Duodenal mucosa (tissue), 2 donors: ENCODE measurements around the gene CIITA.

Experiments
- H3K27ac ChIP-seq: one replicate; pipeline ENCODE4 v1.7.0; 2013; ENCODE audit warnings: low read depth, low read length
- H3K27me3 ChIP-seq, 2 donors: one replicate each; pipeline ENCODE4 v1.7.0; 2013; ENCODE audit warnings: low read length in 2 of 2, control low read depth in 1 of 2; ENCODE audit not compliant: insufficient read depth in 2 of 2, control insufficient read depth in 1 of 2
- H3K36me3 ChIP-seq, 2 donors: one replicate each; pipeline ENCODE4 v1.7.0; 2013; ENCODE audit warnings: low read length in 2 of 2, control low read depth in 1 of 2; ENCODE audit not compliant: insufficient read depth in 2 of 2, control insufficient read depth in 1 of 2
- H3K4me1 ChIP-seq, 2 donors: one replicate each; pipeline ENCODE4 v1.7.0; 2013; ENCODE audit warnings: low read length in 2 of 2, control low read depth in 1 of 2; ENCODE audit not compliant: insufficient read depth in 2 of 2, control insufficient read depth in 1 of 2
- H3K4me3 ChIP-seq, 2 donors: one replicate each; pipeline ENCODE4 v1.7.0; 2013; ENCODE audit warnings: low read length in 2 of 2, low read depth in 1 of 2
- H3K9ac ChIP-seq, 2 donors: one replicate each; pipeline ENCODE4 v1.7.0; 2013; ENCODE audit warnings: low read length in 2 of 2, low read depth in 1 of 2
- H3K9me3 ChIP-seq, 2 donors: one replicate each; pipeline ENCODE4 v1.7.0; 2013; ENCODE audit warnings: low read length in 2 of 2, control low read depth in 1 of 2; ENCODE audit not compliant: control insufficient read depth in 1 of 2

Gene CIITA

DNA sequence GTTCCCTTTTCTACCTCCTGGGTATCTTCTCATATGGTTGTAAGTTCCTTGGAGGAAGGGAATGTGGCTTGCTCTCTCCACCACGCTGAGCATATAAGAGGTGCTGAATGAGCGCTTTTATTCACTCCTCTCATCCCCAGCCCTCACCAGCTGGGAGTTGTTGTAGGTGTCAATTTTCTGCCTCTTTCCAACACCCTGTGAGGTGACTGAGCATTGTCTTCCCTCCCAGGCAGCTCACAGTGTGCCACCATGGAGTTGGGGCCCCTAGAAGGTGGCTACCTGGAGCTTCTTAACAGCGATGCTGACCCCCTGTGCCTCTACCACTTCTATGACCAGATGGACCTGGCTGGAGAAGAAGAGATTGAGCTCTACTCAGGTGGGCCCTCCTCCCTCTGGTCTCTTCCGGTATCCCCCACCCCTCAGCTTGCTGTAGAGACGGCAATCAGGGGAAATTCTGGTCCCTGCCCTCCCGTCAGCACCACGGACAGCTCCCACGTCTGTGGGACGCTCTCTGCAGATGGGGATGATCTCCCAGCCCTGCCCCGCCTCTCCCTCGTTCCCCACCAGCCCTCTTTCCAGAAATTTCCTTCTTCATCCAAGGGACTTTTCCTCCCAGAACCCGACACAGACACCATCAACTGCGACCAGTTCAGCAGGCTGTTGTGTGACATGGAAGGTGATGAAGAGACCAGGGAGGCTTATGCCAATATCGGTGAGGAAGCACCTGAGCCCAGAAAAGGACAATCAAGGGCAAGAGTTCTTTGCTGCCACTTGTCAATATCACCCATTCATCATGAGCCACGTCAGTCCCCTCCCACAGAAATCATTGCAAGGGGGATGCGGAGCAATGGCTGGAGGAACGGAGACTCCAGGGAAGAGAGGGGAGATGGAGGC is 18.3 kb downstream of the CIITA start:
- Histone ChIP-seq H3K36me3 (peaks cover 19 to 22% of the 10 kb centered on the region in 2 donors), H3K9me3 (no peaks in the 10 kb centered on the region), H3K4me1 (peaks cover 18 to 22% of the 10 kb centered on the region in 2 donors), H3K27me3 (no peaks in the 10 kb centered on the region), H3K9ac (no peak overlapping the region), H3K27ac (no peak overlapping the region), H3K4me3 (no peak overlapping the region)

- Histone ChIP-seq H3K27ac (no peak overlapping the region), H3K4me1 (peaks cover 13 to 15% of the 10 kb centered on the region in 2 donors), H3K36me3 (peaks cover 24 to 30% of the 10 kb centered on the region in 2 donors), H3K9ac (no peak overlapping the region), H3K4me3 (no peak overlapping the region), H3K9me3 (no peaks in the 10 kb centered on the region), H3K27me3 (no peaks in the 10 kb centered on the region)
Observed at GRCh38 chr16:10896165-10896564, 19.2 kb downstream of the CIITA start.

- Histone ChIP-seq H3K4me1 (peaks cover 9 to 12% of the 10 kb centered on the region in 2 donors), H3K27ac (no peak overlapping the region), H3K27me3 (no peaks in the 10 kb centered on the region), H3K9me3 (no peaks in the 10 kb centered on the region), H3K9ac (no peak overlapping the region), H3K4me3 (no peak overlapping the region), H3K36me3 (peaks cover 30 to 36% of the 10 kb centered on the region in 2 donors)
Observed at GRCh38 chr16:10896723-10897122, 19.7 kb downstream of the CIITA start.

DNA sequence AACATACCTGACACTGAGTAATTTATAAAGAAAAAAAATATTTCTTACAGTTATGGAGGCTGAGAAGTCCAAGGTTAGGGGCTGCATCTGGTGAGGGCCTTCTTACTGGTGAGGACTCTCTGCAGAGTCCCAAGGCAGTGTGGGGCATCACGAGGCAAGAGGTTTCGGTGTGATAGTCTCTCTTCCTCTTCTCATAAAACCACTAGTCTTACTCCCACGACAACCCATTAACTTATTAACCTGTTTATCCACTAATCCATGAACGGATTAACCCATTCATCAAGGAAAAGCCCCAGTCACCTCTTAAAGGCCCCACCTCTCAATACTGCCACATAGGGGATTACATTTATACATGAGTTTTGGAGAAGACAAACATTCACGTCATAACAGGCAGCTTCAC is 20.1 kb downstream of the CIITA start:
- no peak overlapping the region for H3K4me3 ChIP-seq
- H3K27ac ChIP-seq, result no peak overlapping the region
- no peaks in the 10 kb centered on the region for H3K27me3 ChIP-seq
- peaks cover 34 to 40% of the 10 kb centered on the region in 2 donors for H3K36me3 ChIP-seq
- peaks cover 5 to 8% of the 10 kb centered on the region in 2 donors for H3K4me1 ChIP-seq
- no peaks in the 10 kb centered on the region for H3K9me3 ChIP-seq
- H3K9ac ChIP-seq, result no peak overlapping the region

- no peak overlapping the region for H3K27ac ChIP-seq
- no peak overlapping the region for H3K9ac ChIP-seq
- no peak overlapping the region for H3K4me3 ChIP-seq
- no peaks in the 10 kb centered on the region for H3K4me1 ChIP-seq
- no peaks in the 10 kb centered on the region for H3K27me3 ChIP-seq
- peaks cover 4 to 6% of the 10 kb centered on the region in 2 donors for H3K9me3 ChIP-seq
- H3K36me3 ChIP-seq, result peaks cover 55 to 77% of the 10 kb centered on the region in 2 donors
Observed at GRCh38 chr16:10902999-10903398, 26.0 kb downstream of the CIITA start.

DNA sequence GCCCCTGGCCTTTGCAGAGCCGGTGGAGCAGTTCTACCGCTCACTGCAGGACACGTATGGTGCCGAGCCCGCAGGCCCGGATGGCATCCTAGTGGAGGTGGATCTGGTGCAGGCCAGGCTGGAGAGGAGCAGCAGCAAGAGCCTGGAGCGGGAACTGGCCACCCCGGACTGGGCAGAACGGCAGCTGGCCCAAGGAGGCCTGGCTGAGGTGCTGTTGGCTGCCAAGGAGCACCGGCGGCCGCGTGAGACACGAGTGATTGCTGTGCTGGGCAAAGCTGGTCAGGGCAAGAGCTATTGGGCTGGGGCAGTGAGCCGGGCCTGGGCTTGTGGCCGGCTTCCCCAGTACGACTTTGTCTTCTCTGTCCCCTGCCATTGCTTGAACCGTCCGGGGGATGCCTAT is 29.5 kb downstream of the CIITA start:
- Histone ChIP-seq H3K36me3 (peaks cover 53 to 77% of the 10 kb centered on the region in 2 donors), H3K9ac (no peak overlapping the region), H3K9me3 (peaks cover 4 to 6% of the 10 kb centered on the region in 2 donors), H3K4me1 (no peaks in the 10 kb centered on the region), H3K27me3 (no peaks in the 10 kb centered on the region), H3K27ac (no peak overlapping the region), H3K4me3 (no peak overlapping the region)

DNA sequence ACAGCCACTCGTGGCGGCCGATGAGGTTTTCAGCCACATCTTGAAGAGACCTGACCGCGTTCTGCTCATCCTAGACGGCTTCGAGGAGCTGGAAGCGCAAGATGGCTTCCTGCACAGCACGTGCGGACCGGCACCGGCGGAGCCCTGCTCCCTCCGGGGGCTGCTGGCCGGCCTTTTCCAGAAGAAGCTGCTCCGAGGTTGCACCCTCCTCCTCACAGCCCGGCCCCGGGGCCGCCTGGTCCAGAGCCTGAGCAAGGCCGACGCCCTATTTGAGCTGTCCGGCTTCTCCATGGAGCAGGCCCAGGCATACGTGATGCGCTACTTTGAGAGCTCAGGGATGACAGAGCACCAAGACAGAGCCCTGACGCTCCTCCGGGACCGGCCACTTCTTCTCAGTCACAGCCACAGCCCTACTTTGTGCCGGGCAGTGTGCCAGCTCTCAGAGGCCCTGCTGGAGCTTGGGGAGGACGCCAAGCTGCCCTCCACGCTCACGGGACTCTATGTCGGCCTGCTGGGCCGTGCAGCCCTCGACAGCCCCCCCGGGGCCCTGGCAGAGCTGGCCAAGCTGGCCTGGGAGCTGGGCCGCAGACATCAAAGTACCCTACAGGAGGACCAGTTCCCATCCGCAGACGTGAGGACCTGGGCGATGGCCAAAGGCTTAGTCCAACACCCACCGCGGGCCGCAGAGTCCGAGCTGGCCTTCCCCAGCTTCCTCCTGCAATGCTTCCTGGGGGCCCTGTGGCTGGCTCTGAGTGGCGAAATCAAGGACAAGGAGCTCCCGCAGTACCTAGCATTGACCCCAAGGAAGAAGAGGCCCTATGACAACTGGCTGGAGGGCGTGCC is 30.1 kb downstream of the CIITA start:
- H3K9me3 ChIP-seq, result peaks cover 4 to 6% of the 10 kb centered on the region in 2 donors
- no peak overlapping the region for H3K4me3 ChIP-seq
- no peak overlapping the region for H3K27ac ChIP-seq
- H3K36me3 ChIP-seq, result peaks cover 47 to 70% of the 10 kb centered on the region in 2 donors
- no peak overlapping the region for H3K9ac ChIP-seq
- no peaks in the 10 kb centered on the region for H3K27me3 ChIP-seq
- no peaks in the 10 kb centered on the region for H3K4me1 ChIP-seq

DNA sequence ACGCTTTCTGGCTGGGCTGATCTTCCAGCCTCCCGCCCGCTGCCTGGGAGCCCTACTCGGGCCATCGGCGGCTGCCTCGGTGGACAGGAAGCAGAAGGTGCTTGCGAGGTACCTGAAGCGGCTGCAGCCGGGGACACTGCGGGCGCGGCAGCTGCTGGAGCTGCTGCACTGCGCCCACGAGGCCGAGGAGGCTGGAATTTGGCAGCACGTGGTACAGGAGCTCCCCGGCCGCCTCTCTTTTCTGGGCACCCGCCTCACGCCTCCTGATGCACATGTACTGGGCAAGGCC is 30.7 kb downstream of the CIITA start:
- no peak overlapping the region for H3K27ac ChIP-seq
- H3K4me3 ChIP-seq, result no peak overlapping the region
- no peaks in the 10 kb centered on the region for H3K4me1 ChIP-seq
- H3K36me3 ChIP-seq, result peaks cover 41 to 65% of the 10 kb centered on the region in 2 donors
- no peak overlapping the region for H3K9ac ChIP-seq
- H3K9me3 ChIP-seq, result peaks cover 4% of the 10 kb centered on the region in 2 donors
- no peaks in the 10 kb centered on the region for H3K27me3 ChIP-seq

DNA sequence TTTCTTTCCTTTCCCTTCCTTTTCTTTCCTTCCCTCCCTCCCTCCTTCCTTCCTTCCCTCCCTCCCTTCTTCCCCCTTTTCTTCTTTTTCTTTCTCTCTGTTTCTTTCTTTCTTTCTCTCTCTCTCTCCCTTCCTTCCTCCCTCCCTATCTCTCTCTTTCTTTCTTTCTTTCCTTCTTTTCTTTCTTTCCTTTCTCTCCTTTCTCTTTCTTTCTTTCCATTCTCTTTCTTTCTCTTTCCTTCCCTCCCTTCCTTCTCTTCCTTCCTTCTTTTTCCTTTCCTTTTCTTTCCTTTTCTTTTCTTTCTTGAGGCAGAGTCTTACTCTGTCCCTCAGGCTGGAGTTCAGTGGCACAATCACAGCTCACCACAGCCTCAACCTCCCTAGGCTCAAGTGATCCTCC is 34.3 kb downstream of the CIITA start:
- Histone ChIP-seq H3K27me3 (no peaks in the 10 kb centered on the region), H3K9ac (no peak overlapping the region), H3K27ac (no peak overlapping the region), H3K4me1 (peaks cover 6 to 11% of the 10 kb centered on the region in 2 donors), H3K9me3 (no peaks in the 10 kb centered on the region), H3K4me3 (no peak overlapping the region), H3K36me3 (peaks cover 21 to 34% of the 10 kb centered on the region in 2 donors)

- peak overlapping the region; percentile 59 for H3K27ac ChIP-seq
Observed at GRCh38 chr16:10916534-10916933, 39.5 kb downstream of the CIITA start.

More at GRCh38 chr16:10916534-10916933, 39.5 kb downstream of the CIITA start:
- H3K4me1 ChIP-seq, result peaks cover 15 to 17% of the 10 kb centered on the region in 2 donors
- no peaks in the 10 kb centered on the region for H3K9me3 ChIP-seq
- peaks cover 0 to 4% of the 10 kb centered on the region in 2 donors for H3K36me3 ChIP-seq
- H3K9ac ChIP-seq, result no peak overlapping the region
- no peaks in the 10 kb centered on the region for H3K27me3 ChIP-seq
- H3K4me3 ChIP-seq, result no peak overlapping the region
